Transverse colon (tissue), 4 donors: Measurements from ENCODE around the gene SERPINA9. TPM values are rescaled to one million over a fixed set of nuclear protein-coding genes. Genes with fewer than 3 reads are reported as not detected.
"Not testable (repeated sequence)": the region's sequence is repeated elsewhere in the genome, so short reads cannot be mapped to it uniquely, and the experiment has no call there.

Experiments used
- DNase-seq: peaks from one replicate; pipeline ENCODE4 v3.0.0-alpha.2; 2019
- H3K27ac ChIP-seq, 4 donors: fragments of 200-600 bp; sonication (generic); 2 replicates each; pipeline ENCODE4 v1.5.1; 2016 to 2018; ENCODE audit warnings: inconsistent platforms in 4 of 4
- H3K27me3 ChIP-seq: fragments of 200-600 bp; sonication (generic); 2 replicates; pipeline ENCODE4 v1.5.1; 2017; ENCODE audit warnings: inconsistent platforms
- H3K36me3 ChIP-seq, 4 donors: fragments of 200-600 bp; sonication (generic); 2 replicates each; pipeline ENCODE4 v1.5.1; 2017 to 2019; ENCODE audit warnings: inconsistent platforms in 4 of 4
- H3K4me1 ChIP-seq, 4 donors: fragments of 200-600 bp; sonication (generic); 2 replicates each; pipeline ENCODE4 v1.5.1; 2017 to 2020; ENCODE audit warnings: inconsistent platforms in 4 of 4
- H3K4me3 ChIP-seq, 4 donors: fragments of 200-600 bp; sonication (generic); 1 replicate in 1 of 4; 2 replicates in 3 of 4; pipeline versions ENCODE4 v1.5.1 to v1.6.1; 2017 to 2019; ENCODE audit warnings: inconsistent platforms in 4 of 4
- H3K9me3 ChIP-seq, 2 donors: fragments of 200-600 bp; sonication (generic); 2 replicates each; pipeline ENCODE4 v1.5.1; 2017 to 2019; ENCODE audit warnings: inconsistent platforms in 2 of 2
- CTCF ChIP-seq, 5 experiments: fragments of 200-600 bp in 3 of 5; fragments of 450-650 bp in 2 of 5; sonication (generic) in 3 of 5; IDR thresholded peaks; 1 replicate in 2 of 5; 2 replicates in 3 of 5; pipeline ENCODE4 v1.5.1; 2016 to 2017; ENCODE audit warnings: antibody characterized with exemption in 5 of 5, inconsistent platforms in 3 of 5, mild to moderate bottlenecking in 2 of 5, moderate library complexity in 1 of 5
- EP300 ChIP-seq: sonication (generic); formaldehyde crosslinking; IDR thresholded peaks from one replicate; pipeline ENCODE4 v1.6.1; 2017; ENCODE audit warnings: antibody characterized with exemption, low read depth
- POLR2A ChIP-seq: fragments of 450-650 bp; IDR thresholded peaks from one replicate; pipeline ENCODE4 v1.6.1; 2016; ENCODE audit warnings: antibody characterized with exemption, mild to moderate bottlenecking, moderate library complexity
- POLR2AphosphoS5 ChIP-seq, 3 donors: sonication (generic); formaldehyde crosslinking; IDR thresholded peaks; one replicate each; pipeline ENCODE4 v1.6.1; 2016; ENCODE audit warnings: antibody characterized with exemption in 3 of 3
- WGBS, 2 donors: methylation state at CpG; one replicate each; pipeline ENCODE4 v1.1.5; 2018; ENCODE audit warnings: low coverage in 1 of 2; 5-methylcytosine and 5-hydroxymethylcytosine counted together
- in situ Hi-C, 4 donors: fragments of 200-750 bp; cut with MboI; loops; one replicate each; pipeline versions ENCODE4 v1.15.0 to v1.15.1; 2017; ENCODE audit warnings: low sequenced_read_pairs in 3 of 4, low pct_ligation_motif_present in 1 of 4, low pct_unique_long_range_greater_than_20kb in 1 of 4
- intact Hi-C: fragments of 100-400 bp; cut with DNase I; formaldehyde crosslinking; loops from one replicate; pipeline ENCODE4 v1.15.1; 2023; ENCODE audit warnings: low total_unique reads
- total RNA-seq, 4 donors: library from RNA; depleted of rRNA; stranded (reverse); fragments of >200 nt; gene quantifications; one replicate each; pipeline ENCODE4 v1.1.0, GENCODE V29; 2016

Gene SERPINA9
- total RNA-seq, 4 donors from 2014 or later, result not detected

DNA sequence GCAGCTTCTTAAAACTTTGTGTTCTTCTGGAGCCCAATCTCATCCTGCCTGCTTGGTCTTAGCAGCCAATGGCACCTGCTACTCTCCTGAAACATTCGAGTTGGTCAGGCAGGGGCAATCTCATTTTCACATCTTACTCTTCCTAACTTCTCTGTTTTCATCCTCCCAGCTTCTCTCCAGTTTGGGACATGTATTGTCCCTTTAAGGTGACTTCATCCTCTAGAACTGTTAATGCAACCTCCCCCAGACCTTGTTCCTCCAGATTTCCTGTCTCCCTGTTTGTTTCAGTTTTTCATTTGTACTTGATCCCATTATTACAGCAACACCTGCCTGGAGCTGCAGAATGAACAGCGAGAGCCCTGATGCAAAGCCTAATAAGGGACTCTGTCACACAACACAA is 54.7 kb downstream of the SERPINA9 start:
- intact Hi-C loops (no loop called here), in situ Hi-C loops (no loop called here)
- Histone ChIP-seq H3K4me3 (no peak overlapping the region), H3K9me3 (no peaks in the 10 kb centered on the region), H3K36me3 (no peaks in the 10 kb centered on the region), H3K4me1 (peaks cover 0 to 4% (median 0%) of the 10 kb centered on the region in 4 donors), H3K27ac (no peak overlapping the region), H3K27me3 (peaks cover 15% of the 10 kb centered on the region)
- WGBS, 2 donors, result 22 to 60% methylated on average over 1 to 2 of the region's 2 CpGs
- DNase-seq, result no peak
- TF ChIP-seq EP300 (no peak), POLR2AphosphoS5 (IDR thresholded peaks at IDR 0.05) (no peak), CTCF (IDR thresholded peaks at IDR 0.05) (no peak), POLR2A (no peak)

DNA sequence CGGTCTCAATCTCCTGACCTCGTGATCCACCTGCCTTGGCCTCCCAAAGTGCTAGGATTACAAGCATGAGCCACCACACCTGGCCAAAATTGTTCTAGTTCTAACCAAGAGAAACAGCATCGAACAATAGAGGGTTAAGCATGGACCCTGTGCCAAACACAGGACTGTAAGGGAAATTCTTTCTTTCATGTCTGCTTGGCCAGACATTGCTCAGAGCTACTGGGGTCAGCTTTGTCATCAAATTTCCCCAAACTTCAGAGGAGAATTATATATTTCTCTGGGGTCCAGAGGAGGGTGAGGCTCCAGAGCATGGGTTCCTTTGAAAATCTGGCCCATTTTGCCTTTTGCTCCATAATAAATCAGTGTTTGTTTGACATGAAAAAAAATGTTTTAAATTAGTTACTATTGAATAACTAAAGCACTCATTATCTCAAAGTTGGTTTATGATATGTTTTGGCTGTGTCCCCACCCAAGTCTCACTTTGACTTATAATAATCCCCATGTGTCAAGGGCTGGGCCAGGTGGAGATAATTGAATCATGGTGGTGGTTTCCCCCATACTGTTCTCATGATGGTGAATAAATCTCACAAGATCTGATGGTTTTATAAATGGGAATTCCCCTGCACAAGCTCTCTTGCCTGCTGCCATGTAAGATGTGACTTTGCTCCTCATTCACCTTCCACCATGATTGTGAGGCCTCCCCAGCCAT is 58.3 kb downstream of the SERPINA9 start:
- in situ Hi-C loops, H3K4me3 ChIP-seq, DNase-seq, H3K4me1 ChIP-seq, H3K36me3 ChIP-seq, H3K9me3 ChIP-seq, H3K27ac ChIP-seq, intact Hi-C loops: not testable (repeated sequence)
- peaks cover 10% of the 10 kb centered on the region for H3K27me3 ChIP-seq
- 71 to 74% methylated on average over 3 of the region's 3 CpGs for WGBS, 2 donors

Other genes starting within 250 kb of the SERPINA9 start
- under 1 TPM in 1 of 4 donors, not detected in 3; 0.55 TPM for gene SERPINA10, start 182.9 kb downstream of the SERPINA9 start, total RNA-seq
- gene SERPINA6, start 152.9 kb downstream of the SERPINA9 start, total RNA-seq, result under 1 TPM in 3 of 4 donors, not detected in 1; 0.48 to 0.82 (median 0.80) TPM
- not detected for gene SERPINA2, start 109.5 kb downstream of the SERPINA9 start, total RNA-seq
- 100 to 1,000 TPM in 1 of 4 donors, 10 to 100 TPM in 3; 35.2 to 107 (median 61.0) TPM for gene SERPINA1, start 87.6 kb downstream of the SERPINA9 start, total RNA-seq
- gene SERPINA11, start 23.4 kb downstream of the SERPINA9 start, total RNA-seq, result under 1 TPM in 1 of 4 donors, not detected in 3; 0.27 TPM
- gene SERPINA12, start 33.3 kb upstream of the SERPINA9 start, total RNA-seq, result not detected
- gene SERPINA4, start 85.2 kb upstream of the SERPINA9 start, total RNA-seq, result not detected
- 10 to 100 TPM in 1 of 4 donors, 1 to 10 TPM in 1, under 1 TPM in 1, not detected in 1; 0.32 to 37.6 (median 1.5) TPM for gene SERPINA5, start 105.2 kb upstream of the SERPINA9 start, total RNA-seq
- gene SERPINA3, start 136.2 kb upstream of the SERPINA9 start, total RNA-seq, result 10 to 100 TPM; 16.0 to 72.7 (median 22.6) TPM